Activated naive CD8-positive, alpha-beta T cell treated with anti-CD3 and anti-CD28 coated beads, Interleukin-2, amount 50 U/mL, for 16 hours (primary cell): ENCODE measurements around the gene CHI3L1.

Source experiments
- DNase-seq: peaks from one replicate; pipeline ENCODE4 v3.0.0-alpha.2; 2020; ENCODE audit warnings: low read depth, low spot score

Gene CHI3L1

GRCh38 chr1:203168991-203169390, 17.5 kb downstream of the CHI3L1 start:
- DNase-seq, result no peak

- no peak for DNase-seq
Observed at GRCh38 chr1:203168256-203168786, 18.2 kb downstream of the CHI3L1 start.

- no peak for DNase-seq
Observed at GRCh38 chr1:203167913-203168200, 18.6 kb downstream of the CHI3L1 start.

GRCh38 chr1:203167026-203167912, 19.2 kb downstream of the CHI3L1 start:
- no peak for DNase-seq

DNA sequence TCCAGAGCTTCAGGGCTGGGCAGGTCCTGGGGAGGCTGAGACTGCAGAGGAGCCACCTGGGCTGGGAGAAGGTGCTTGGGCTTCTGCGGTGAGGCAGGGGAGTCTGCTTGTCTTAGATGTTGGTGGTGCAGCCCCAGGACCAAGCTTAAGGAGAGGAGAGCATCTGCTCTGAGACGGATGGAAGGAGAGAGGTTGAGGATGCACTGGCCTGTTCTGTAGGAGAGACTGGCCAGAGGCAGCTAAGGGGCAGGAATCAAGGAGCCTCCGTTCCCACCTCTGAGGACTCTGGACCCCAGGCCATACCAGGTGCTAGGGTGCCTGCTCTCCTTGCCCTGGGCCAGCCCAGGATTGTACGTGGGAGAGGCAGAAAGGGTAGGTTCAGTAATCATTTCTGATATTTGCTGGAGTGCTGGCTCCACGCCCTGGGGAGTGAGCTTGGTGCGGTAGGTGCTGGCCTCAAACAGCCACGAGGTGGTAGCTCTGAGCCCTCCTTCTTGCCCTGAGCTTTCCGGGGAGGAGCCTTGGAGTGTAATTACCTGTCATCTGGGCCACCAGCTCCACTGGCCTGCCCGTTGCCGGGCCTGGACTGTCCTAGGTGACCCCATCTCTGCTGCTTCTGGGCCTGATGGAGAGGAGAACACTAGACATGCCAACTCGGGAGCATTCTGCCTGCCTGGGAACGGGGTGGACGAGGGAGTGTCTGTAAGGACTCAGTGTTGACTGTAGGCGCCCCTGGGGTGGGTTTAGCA, 20.1 kb downstream of the CHI3L1 start:
- no peak for DNase-seq

DNA sequence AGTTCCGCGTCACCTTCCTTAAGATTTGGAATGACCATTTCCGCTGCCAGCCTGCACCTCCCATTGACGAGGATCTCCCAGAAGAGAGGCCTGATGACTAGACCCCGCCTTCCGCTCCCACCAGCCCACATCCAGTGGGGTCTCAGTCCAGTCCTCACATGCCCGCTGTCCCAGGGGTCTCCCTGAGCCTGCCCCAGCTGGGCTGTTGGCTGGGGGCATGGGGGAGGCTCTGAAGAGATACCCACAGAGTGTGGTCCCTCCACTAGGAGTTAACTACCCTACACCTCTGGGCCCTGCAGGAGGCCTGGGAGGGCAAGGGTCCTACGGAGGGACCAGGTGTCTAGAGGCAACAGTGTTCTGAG, 20.7 kb downstream of the CHI3L1 start:
- DNase-seq, result no peak

DNA sequence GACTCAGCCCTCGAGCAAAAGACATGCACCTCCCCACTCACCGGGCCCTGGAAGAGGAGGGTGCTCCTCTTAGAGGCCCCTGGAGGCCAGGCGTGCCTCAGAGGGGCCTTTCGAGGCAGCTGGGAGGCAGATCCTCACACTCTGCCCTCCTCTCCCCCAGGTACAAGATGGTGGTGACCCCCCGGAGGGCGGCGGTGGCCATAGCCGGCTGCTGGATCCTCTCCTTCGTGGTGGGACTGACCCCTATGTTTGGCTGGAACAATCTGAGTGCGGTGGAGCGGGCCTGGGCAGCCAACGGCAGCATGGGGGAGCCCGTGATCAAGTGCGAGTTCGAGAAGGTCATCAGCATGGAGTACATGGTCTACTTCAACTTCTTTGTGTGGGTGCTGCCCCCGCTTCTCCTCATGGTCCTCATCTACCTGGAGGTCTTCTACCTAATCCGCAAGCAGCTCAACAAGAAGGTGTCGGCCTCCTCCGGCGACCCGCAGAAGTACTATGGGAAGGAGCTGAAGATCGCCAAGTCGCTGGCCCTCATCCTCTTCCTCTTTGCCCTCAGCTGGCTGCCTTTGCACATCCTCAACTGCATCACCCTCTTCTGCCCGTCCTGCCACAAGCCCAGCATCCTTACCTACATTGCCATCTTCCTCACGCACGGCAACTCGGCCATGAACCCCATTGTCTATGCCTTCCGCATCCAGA, 21.3 kb downstream of the CHI3L1 start:
- DNase-seq, result no peak

GRCh38 chr1:203163891-203164635, 22.4 kb downstream of the CHI3L1 start:
- no peak for DNase-seq

GRCh38 chr1:203162403-203162802, 24.1 kb downstream of the CHI3L1 start:
- no peak for DNase-seq

- no peak for DNase-seq
Observed at GRCh38 chr1:203161703-203162102, 24.8 kb downstream of the CHI3L1 start.

- DNase-seq, result no peak
Observed at GRCh38 chr1:203161175-203161574, 25.3 kb downstream of the CHI3L1 start.

GRCh38 chr1:203159844-203160243, 26.7 kb downstream of the CHI3L1 start:
- no peak for DNase-seq

- DNase-seq, result no peak
Observed at GRCh38 chr1:203158960-203159665, 27.4 kb downstream of the CHI3L1 start.

DNA sequence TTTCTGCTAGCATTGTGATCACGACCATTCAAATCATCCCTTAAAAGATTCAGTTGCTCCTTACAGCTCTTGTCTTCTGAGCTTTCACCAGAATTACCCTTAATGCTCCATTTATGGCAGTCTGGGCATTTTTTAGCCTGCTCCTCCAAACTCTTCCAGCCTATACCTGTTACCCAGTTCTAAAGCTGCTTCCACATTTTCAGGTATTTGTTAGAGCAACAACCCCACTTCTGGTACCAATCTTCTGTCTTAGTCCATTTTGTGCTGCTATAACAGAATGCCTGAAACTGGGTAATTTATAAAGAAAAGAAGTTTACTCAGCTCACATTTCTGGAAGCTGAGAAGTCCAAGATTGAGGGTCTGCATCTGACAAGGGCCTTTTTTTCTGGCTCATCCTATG, 28.1 kb downstream of the CHI3L1 start:
- no peak for DNase-seq

GRCh38 chr1:203156280-203156679, 30.2 kb downstream of the CHI3L1 start:
- no peak for DNase-seq

DNA sequence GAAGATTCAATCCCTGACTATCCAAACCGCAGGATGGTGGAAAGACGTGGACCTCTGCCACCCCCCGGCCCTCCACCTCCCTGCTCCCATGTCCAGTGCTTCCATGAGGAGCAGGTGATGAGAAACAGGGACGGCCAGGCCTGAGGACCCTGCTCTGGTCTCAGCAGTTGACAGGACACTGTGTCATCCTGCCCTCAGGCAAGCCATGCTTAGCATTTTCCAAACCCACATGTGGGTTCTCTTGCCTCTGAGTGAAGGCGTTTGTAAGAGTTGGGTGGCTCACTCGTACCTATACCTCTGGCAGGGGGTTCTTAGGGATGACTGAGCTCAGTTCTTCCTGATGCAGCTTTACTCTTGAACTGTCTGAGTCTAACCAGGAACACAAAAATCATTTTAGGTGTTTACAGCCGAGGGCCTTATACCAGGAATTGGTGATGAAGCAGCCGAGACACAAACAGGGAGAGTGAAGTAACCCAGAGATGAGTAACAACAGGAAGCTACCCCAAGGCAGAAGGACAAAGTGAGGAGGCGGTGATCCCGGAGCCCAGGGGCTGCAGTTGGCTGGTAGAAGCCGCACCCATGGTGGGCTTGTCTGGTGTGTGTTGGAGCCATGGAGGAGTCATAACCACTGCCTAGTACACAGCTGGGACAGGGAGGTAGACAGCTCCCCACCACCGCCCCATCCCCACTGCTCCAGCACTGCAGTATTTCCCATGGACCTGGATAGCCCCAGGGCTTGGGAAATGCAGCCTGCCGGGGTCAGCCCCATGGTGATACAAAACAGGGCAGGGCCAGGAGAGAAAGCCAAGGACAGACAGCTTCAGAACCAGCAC, 32.3 kb downstream of the CHI3L1 start:
- DNase-seq, result no peak

- DNase-seq, result no peak
Observed at GRCh38 chr1:203153051-203153988, 33.2 kb downstream of the CHI3L1 start.

- no peak for DNase-seq
Observed at GRCh38 chr1:203152158-203153034, 34.1 kb downstream of the CHI3L1 start.
